GM19240 (cell line): Measurements from ENCODE around the gene OPA1.

Source experiments
- DNase-seq: peaks from one replicate; pipeline ENCODE4 v3.0.0; 2011; ENCODE audit warnings: low spot score; ENCODE audit not compliant: insufficient read length

Gene OPA1, protein sequence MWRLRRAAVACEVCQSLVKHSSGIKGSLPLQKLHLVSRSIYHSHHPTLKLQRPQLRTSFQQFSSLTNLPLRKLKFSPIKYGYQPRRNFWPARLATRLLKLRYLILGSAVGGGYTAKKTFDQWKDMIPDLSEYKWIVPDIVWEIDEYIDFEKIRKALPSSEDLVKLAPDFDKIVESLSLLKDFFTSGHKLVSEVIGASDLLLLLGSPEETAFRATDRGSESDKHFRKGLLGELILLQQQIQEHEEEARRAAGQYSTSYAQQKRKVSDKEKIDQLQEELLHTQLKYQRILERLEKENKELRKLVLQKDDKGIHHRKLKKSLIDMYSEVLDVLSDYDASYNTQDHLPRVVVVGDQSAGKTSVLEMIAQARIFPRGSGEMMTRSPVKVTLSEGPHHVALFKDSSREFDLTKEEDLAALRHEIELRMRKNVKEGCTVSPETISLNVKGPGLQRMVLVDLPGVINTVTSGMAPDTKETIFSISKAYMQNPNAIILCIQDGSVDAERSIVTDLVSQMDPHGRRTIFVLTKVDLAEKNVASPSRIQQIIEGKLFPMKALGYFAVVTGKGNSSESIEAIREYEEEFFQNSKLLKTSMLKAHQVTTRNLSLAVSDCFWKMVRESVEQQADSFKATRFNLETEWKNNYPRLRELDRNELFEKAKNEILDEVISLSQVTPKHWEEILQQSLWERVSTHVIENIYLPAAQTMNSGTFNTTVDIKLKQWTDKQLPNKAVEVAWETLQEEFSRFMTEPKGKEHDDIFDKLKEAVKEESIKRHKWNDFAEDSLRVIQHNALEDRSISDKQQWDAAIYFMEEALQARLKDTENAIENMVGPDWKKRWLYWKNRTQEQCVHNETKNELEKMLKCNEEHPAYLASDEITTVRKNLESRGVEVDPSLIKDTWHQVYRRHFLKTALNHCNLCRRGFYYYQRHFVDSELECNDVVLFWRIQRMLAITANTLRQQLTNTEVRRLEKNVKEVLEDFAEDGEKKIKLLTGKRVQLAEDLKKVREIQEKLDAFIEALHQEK

DNA sequence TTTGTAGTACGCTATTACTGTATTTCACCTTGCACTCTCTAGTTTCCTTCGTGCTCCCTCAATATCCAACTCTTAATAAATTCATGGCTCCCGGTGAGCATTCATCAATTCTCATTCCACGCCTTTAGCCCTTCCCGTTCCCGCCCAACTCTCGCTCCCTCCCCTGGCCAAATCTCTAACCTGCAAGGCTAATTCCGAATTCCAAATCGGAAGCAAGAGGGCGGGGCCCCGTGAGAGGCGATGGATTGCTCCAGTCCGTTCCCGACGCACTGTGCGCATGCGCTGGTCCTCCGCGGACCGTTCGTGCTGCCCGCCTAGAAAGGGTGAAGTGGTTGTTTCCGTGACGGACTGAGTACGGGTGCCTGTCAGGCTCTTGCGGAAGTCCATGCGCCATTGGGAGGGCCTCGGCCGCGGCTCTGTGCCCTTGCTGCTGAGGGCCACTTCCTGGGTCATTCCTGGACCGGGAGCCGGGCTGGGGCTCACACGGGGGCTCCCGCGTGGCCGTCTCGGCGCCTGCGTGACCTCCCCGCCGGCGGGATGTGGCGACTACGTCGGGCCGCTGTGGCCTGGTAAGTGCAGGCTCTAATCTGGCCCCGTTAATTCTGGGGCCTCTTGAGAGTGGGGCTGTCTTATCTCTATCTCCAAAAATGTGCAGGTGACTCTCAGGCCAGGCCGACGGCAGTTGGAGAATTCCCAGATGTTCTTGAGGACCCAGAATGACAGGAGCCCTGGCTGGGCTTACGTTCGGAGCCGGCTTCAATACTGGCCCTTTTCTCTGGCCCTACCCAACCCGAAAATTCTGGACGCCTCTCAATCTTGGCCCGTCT lies at the start of gene OPA1:
TSS of gene OPA1 (plus strand) at position 368 of the 827 bp plus-strand sequence. CDS start at position 538, 170 bp downstream.
- DNase-seq: peak; percentile 90

DNA sequence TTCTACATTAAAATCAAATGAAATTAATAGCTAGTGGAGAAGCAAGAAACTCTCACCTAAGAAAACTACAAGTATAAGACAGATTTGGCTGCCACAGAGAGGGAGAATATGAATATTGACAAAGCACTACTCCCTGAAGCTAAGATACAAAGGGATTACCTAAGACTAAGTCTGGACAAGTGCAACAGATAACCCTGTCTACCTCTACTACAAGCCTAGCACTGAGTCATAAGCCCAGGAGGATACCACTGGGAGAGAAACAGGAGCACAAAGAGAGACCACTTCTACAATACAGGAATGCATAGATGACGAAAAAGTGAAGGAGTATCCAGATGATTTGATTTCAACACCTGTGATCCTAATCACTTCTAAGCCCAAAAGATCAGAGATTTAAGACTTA lies 48.7 kb upstream of the OPA1 start:
- DNase-seq: no peak

DNA sequence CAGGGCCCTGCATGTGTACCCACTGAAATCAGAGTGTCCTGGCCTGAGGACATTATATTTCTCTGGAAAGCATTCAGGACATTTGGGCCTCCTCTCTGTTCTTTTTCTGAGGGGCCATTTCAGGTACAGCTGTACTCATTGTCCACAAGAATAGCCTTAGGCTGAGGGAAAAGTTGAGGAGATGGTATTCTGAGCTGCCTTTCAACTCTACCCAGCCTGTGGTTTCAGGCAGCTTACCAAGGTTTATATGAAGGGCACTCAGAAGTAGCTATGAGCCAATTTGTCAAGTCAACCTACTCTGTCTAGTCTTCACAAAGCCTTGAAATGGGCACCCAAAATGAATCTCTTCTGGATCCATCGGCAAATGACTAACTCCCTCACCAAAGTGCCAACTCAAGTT lies 47.7 kb upstream of the OPA1 start:
- DNase-seq: no peak

DNA sequence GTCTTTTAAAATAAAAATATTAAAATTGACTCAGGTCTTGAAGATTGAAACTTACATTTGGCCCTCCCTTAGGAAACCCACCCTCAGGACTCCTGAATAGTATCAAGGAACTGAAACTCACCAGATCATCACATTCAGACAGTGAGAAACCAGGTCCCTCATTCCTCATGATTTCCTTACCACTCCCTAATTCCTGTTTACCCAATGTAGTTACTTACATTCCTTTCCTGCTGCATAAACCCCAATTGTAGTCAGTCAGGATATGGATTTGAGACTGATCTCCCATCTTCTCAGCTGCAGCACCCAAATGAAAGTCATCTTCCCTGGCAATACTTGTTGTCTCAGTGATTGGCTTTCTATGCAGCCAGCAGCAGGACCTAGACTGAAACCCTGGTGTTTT lies 46.9 kb upstream of the OPA1 start:
- no peak for DNase-seq

DNA sequence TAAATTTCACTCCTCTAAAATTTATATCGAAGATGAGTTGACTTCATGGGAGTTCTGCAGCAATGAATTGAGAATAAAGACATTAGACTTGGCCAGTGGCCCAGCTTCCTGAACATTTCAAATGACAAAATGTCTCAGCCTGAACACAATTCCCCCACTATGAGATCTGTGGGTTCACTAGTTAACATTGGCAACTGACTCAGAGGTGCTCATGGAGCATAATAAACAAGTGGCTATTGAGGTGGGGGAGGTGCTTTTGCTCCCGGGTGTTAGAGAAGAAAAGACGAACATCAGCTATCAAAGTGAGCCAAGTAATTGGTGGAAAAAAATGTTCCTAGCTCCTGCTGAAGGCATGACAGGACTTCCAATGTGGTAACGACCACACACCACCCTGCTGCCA lies 44.6 kb upstream of the OPA1 start:
- no peak for DNase-seq

DNA sequence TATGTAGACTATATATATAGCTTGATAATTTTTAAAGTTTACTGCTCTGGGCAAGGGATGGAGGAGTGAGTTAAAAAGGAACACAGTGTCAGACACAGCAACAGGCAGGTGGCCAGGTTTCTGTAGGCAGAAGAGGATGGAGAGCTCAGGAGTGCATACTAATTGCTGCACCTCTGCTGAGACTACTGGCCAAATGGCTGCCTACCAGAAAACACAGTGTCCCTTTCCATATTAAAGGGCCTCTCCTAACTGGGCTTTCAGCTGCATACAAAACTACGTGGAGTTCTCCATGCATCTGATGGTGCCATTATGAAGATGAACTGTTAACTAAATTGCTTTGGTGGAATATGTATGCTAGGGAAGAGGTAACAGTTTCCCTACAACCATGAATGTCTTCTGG lies 40.1 kb upstream of the OPA1 start:
- no peak for DNase-seq

DNA sequence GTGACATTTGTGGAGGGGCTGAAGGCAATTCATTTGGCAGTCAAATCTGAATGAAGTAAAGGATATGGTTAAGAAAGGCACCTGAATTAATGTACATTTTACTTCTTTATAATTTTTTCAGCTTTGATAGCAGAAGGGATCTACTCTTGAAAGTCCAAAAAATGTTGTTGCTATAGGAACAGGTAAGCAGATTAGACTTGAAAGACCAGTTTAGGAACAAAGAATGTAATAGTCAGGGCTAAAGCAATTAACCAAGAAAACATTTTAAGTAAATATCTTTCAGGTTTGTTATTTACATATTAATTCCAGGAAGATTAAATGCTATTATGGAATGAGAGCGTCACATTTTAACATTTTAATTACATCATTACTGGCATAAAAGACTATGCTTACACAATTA lies 39.4 kb upstream of the OPA1 start:
- DNase-seq: no peak

DNA sequence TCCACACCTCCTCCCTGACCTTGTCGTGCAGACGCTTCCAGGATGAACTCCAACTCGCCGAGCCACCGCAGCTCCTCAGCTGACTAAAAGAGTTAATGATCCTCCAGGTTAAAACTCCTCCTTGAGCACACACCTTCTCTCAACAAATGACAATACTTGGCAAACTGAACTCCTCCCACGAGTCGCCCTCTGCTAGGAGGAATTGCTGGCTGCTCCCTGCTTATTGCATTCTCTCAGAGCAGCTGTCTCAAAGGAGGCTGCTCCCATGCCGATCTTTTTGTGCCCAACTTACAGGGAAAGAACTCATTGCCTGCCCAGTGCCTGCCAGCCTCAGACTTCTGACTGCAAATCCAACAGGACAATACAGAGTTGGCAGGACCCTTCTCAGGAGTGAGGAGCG lies 38.2 kb upstream of the OPA1 start, which contains the start of gene ATP13A4:
TSS of gene ATP13A4 (minus strand) at position 85 of the 400 bp plus-strand sequence. CDS start 96 bp downstream, outside the sequence.
- DNase-seq: no peak

DNA sequence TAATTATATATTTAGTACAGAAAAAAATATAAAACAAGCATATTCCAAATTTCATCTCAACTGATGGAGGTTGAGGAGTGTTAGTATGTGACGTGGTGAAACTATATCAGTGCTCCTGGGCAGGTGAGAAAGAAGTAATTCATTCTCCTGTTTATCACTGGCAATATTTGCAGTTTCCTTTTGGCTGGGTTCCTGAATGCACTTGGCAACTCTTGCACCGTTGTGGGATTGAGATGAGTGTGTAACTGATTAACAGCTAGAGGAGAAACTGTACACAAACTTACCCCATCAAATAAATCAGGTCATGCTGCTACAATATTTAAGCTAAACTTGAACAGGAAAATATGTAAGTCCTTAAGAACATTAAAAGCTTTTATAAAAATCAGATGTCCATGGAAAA lies 36.2 kb upstream of the OPA1 start:
- no peak for DNase-seq

DNA sequence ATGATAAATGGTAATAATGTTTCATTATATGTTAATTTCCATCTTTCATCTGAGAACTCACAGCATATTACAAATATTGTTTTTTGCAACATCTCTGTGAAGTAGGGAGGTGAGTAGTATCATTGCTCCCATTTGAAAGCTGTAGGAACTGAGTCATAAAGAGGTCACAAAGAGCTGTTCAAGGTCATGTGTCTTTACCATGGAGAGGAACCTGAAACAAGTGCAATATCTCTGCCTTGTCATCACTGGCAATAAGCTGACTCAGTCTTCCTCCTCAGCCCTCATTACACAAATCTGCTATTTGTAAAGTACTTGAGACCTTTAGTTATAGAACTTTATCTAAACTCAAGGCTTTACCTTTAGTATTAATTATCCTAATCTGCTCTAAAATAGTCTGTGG lies 33.9 kb upstream of the OPA1 start:
- no peak for DNase-seq

DNA sequence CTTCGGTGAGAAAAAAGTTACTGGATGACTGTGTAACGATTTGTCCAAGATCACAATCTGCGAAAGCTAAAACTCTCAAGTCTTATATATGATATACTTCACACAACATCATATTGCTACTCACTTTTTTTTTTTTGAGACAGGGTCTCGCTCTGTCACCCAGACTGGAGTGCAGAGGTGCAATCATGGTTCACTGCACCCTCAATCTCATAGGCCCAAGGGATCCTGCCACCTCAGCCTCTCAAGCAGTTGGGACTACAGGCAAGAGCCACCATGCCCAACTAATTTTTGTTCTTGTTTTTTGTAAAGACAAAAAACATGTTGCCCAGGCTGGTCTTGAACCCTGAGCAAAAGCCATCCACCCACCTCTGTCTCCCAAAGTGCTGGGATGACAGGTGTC lies 32.9 kb upstream of the OPA1 start:
- DNase-seq: no peak

DNA sequence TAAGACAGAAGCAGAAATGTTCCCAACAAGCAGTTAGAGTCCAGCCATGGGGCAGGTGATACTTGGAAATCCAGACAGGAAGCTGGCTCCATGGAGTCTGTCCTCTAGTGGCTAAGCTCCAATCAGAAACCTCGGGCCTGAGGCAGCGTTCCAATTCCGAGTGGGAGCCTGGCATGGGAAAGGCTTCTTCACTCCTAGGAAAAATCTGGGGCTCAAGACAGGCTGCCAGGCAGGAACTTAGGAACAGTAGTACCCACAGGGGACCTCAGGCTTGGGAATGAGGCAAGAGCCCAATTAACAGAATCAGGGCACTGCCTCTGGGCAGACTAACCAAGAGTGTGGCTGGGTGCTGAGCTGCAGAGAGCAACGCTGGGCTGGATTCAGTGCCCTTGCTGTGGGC lies 32.1 kb upstream of the OPA1 start:
- DNase-seq: no peak

DNA sequence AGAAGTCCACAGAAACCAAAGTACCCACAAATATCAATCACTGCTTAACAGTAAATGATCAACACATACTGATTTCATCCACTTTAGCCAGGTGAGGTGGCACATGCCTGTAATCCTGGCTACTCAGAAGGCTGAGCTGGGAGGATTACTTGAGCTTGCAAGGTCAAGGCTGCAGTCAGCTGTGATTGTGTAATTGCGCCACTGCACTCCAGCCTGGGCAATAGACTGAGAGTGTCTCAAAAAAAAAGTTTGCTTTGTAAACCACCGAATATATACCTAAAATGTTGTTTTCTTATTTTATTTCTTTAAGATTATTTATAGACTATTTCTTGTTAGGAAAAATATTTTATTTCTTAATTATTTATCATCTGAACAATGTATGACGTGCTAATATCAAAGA lies 29.6 kb upstream of the OPA1 start:
- DNase-seq: no peak

DNA sequence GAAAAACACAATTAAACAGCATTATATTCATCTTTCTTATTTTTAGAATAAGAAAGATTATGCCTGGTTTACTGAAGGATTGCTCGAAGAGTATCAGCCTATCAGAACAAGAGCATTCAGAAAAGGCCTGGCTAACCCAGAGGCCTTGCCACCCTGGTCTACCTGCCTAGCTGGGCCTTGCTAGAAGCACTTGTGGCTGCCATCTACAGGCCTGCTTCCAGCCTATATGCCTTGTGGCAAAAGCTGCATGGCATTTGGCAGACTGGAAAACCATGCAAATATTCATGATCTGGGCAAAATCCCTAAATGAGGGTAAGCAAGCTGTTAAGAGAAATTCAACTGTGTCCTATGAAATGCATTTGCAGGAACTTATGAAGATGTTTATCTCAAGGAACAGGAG lies 29.0 kb upstream of the OPA1 start:
- no peak for DNase-seq

DNA sequence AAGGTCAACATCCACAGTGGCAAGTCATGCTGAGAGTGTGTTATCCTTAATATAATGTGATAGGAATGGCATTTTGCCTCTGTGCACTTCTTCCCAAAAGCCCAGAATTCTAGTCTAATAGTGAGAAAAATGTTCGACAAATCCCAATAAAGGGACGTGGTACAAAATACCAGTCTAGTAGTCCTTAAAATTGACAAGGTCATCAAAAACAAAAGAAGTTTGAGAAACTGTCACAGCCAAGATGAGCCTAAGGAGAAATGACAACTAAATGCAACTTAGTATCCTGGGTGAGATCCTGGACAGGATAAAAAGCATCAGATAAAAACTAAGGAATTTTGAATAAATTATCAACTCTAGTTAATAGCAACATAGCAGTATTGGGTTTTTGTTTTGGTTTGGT lies 23.9 kb upstream of the OPA1 start:
- DNase-seq: no peak

DNA sequence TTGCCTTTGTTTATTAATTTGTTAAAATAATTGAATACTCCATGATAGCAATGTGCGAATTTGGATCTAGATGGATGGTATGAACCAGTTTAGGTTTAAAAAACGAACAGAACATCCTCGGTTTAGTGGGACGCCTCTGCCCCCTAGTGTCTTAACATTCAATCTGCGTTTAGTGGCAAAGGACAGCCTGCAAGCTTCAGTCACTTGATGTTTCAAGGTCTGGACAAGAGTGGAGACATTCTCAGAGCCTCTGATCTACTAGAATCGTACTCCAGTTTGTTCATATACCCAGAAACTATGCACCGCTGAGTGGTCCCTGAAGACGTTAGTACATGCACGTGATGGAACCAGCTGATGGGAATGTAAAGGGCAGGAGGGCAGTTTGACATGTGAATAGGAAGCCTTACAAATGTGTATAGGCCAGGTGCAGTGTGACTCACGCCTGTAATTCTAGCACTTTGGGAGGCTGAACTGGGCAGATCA lies 20.5 kb upstream of the OPA1 start:
- DNase-seq: peak; percentile 13

DNA sequence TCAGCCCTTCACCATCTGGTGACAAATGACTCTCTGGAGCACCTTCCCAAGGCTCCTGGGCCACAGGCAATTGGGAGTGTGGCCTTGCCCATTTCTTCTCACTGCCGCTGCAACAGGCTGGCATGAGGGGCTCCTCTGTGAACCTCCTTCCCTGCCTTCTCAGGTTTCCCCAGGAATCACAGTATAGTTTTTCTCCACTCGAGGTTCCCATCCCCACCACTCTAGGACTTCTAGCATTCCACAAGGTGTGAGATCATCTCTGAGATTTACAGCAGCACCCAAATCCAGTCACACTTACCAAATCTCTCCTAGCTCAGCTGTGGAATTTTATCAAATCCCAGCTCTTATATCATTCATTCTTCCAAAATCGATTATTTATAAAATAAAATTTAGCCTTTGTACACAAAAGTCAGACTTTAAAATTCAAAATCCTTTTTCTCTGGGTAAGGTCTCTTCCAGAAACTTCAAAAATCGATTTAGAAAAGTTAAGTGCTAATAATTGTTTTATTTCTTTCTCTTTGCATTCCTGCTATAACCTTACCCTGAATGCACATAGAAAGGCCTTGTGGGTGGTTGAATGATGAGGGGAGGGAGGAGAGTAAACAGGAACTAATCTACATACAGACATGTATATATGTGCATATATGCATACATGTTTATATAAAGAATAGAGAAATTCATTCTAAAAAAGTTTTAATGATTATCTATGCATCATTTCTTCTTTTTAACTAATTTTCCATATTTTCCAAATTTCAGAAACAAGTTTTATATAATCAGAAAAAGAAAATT lies 19.4 kb upstream of the OPA1 start:
- no peak for DNase-seq

DNA sequence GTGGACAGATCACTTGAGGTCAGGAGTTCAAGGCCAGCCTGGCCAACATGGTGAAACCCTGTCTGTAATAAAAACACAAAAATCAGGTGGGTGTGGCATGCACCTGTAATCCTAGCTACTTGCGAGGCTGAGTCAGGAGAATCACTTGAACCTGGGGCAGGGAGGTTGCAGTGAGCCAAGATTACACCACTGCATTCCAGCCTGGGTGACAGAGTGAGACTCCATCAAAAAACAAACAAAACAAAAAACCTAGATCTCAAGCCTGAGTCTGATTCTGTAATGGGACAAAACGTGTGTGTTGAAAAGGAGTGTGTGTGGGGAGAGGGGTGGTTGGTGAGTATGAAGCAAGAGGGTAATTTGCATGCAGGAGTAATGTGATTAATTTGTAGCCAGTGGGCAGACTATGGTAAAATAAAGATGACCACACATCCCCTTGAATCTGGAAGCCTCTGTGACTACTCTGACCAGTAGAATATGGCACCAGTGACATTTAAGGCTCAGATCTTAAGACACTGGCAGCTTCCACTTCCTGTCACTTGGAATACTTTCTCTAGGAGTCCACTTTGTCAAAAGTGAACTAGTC lies 18.4 kb upstream of the OPA1 start:
- no peak for DNase-seq

DNA sequence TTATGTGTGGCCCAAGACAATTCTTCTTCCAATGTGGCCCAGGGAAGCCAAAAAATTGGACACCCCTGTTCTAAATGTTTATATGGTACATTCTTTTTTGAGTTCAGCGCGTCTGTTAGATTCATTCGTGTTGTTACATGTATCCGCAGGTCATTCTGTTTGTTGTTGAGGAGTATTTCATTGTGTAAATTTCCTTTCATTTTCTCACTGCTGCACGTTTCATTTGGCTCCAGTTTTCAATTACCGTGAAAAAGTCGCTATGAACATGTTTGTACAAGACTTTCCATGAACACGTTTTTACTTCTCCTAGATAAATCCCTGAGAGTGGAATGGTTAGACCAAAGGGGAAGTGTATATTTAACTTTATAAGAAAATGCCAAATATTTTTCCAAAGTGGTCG lies 7.5 kb upstream of the OPA1 start:
- no peak for DNase-seq

DNA sequence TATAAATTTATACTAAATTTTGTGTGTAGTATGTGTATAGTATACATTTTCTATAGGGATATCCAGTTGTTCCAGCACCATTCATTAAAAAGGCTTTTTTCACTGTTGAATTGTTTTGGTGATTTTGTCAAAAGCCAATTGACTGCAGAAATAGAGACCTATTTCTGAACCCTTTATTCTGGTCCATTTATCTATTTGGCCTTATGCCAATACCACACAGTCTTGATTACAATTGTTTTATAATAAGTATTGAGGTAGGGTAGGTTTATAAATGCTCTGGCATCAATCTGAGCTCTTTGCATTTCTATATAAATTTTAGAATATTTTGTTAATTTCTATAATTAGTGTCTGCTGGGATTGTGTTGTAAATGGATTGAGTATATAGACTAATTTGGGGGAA lies 6.5 kb upstream of the OPA1 start:
- no peak for DNase-seq
